GM21515 (cell line): Measurements from ENCODE around the gene LBX1.

Experiments
- ATAC-seq: cut with Tn5 transposase; IDR thresholded peaks from one replicate; pipeline ENCODE4 v1.9.1; 2021; ENCODE audit not compliant: unreplicated experiment

Gene LBX1, protein sequence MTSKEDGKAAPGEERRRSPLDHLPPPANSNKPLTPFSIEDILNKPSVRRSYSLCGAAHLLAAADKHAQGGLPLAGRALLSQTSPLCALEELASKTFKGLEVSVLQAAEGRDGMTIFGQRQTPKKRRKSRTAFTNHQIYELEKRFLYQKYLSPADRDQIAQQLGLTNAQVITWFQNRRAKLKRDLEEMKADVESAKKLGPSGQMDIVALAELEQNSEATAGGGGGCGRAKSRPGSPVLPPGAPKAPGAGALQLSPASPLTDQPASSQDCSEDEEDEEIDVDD

GRCh38 chr10:101229266-101230182, at the start of gene LBX1:
Gene LBX1 (minus strand): TSS chr10:101229463. CDS start chr10:101228815, 648 bp downstream.
- no peak for ATAC-seq

DNA sequence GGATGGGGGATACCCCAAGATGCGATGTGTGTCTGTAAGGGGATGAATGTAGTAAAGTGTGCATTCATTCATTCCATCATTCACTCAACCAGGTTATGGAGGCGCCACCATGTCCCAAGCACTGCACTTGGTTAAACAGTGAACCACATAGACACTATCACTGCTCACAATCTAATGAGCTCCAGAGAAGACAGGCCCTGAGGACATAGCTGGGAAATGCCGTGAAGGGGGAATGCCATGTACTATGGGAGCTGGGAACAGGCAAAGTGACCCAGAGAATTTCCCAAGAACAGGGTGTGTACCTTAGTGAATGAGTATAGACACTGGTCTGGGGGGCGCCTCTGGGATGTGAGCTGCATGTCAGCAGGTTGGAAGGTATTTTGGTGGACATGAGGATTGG, 44.5 kb upstream of the LBX1 start:
- ATAC-seq: no peak

GRCh38 chr10:101273330-101273729, 44.1 kb upstream of the LBX1 start:
- no peak for ATAC-seq

GRCh38 chr10:101272229-101272868, 43.1 kb upstream of the LBX1 start:
- no peak for ATAC-seq

- ATAC-seq: no peak
Measured at GRCh38 chr10:101270763-101271162, 41.5 kb upstream of the LBX1 start.

DNA sequence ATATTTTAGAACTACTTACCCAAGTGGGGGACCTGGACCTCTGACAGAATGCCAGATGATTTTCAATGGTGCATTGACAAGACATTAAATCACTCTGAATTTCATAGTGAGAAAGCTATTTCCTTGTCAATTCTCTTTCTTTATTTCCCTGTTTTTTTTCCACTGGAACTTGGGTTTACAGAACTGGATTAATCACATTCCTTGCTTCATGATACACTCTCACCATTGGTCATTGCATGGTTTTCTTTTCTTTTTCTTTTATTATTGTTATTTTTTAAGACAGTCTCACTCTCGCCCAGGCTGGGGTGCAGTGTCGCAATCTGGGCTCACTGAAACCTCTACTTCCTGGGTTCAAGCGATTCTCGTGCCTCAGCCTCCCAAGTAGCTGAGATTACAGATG, 38.5 kb upstream of the LBX1 start:
- no peak for ATAC-seq

- ATAC-seq: no peak
Measured at GRCh38 chr10:101267290-101267680, 38.0 kb upstream of the LBX1 start.

GRCh38 chr10:101266381-101267289, 37.4 kb upstream of the LBX1 start:
- ATAC-seq: no peak

GRCh38 chr10:101263150-101263752, 34.0 kb upstream of the LBX1 start:
- ATAC-seq: no peak

DNA sequence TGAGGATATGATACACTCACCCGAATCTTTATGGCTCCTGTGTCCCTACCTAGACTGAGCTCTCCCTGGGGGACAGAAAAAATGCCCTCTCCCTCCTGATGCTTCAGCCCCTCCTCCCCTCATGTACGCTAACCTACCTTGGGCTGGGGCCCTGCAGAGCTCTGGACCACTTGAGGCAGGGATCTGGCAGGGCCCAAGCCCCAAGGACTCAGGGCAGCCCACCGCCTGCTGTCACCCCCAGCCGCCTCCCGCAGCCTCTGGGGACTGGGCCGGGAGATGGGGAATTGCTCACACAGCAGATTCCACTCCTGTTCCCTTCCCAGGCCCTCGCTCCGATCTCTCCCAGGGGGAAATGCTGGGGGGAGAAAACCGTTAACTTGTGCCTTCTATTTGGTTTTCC, 32.9 kb upstream of the LBX1 start:
- no peak for ATAC-seq

DNA sequence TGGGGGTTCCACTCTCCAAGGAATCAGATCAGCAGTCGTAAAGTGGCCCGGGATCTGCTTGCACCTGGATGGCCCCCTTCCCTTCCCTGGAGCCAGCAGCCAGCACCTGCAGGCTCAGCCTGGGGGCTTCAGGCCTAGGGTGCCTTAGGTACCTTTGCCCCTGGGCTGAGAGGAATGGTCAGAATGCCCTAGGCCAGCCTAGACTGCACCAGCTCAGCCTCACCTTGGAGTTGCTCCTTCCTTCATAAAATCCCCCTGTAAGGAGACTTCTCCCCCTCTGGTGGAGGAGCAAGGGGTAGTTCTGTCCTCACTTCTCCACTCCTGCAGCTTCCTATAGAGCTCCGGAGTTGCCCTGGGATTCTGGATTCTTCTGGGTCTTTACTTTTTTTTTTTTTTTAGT, 32.4 kb upstream of the LBX1 start:
- no peak for ATAC-seq

- ATAC-seq: no peak
Measured at GRCh38 chr10:101260764-101261481, 31.7 kb upstream of the LBX1 start.

GRCh38 chr10:101258179-101258885, 29.1 kb upstream of the LBX1 start:
- no peak for ATAC-seq

- no peak for ATAC-seq
Measured at GRCh38 chr10:101257491-101257890, 28.2 kb upstream of the LBX1 start.

DNA sequence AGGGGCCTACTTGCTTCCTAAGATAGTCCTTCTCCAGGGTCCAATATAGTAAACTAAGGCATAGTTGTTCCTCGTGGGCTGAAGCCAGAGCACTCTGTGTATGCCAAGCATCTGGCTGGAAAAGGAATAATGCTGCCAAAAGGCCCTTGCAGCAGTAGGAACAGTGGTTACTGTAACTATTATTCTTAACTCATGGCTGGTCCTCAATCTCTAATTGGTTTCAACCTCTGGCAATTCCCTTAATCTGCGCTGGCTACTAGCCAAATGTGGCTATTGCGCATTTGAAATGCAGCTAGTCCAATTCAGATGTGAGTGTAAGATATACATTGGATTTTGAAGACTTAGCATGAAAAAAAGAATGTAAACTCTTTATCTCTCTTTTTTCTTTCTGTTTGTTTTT, 27.8 kb upstream of the LBX1 start:
- ATAC-seq: no peak

- ATAC-seq: no peak
Measured at GRCh38 chr10:101256387-101256786, 27.1 kb upstream of the LBX1 start.

DNA sequence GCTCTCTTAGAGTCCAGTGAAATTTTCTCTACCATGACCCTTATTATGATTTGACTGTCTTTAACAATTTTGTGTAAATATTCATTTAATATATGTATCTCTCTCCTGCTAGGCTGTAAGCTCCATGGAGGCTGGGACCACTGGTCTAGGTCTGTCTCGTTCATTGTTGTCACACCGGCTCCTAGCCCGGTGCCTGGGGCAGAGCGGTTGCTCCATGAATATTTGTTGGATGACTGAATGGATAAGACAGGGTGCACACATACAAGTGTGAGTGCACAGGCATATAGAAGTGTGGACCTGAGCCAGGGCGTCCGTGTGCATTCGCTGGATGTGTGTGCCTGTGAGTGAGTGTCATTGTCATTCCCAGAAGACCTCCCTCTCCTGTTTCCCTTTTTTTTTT, 20.9 kb upstream of the LBX1 start:
- no peak for ATAC-seq

GRCh38 chr10:101249171-101249581, 19.9 kb upstream of the LBX1 start:
- ATAC-seq: no peak

- no peak for ATAC-seq
Measured at GRCh38 chr10:101246639-101247038, 17.4 kb upstream of the LBX1 start.
